Measurements from ENCODE around the gene NT5DC1. TPM values are rescaled to one million over a fixed set of nuclear protein-coding genes. Genes with fewer than 3 reads are reported as not detected.

Gene NT5DC1
- total RNA-seq, 1 experiment from 2014 or later = 63.7 TPM

GRCh38 chr6:116158641-116159040, 58.0 kb downstream of the NT5DC1 start:
- no peak overlapping the region for H3K4me2 ChIP-seq (ENCODE audit: low read length)
- no peaks in the 10 kb centered on the region for H3K9me2 ChIP-seq (ENCODE audit: insufficient read depth)
- no peak for DNase-seq (ENCODE audit: low read depth, low spot score)
- ChIA-PET CTCF (interaction anchor here (1.2 kb wide), 1 partner anchor 47 kb away, joined by 4 read pairs; no protein-coding TSS in a partner anchor), POLR2A (no interaction called here), RAD21 (ENCODE audit: low non-redundant PET in 1 of 2, low total read pairs in 2 of 2, uncharacterized antibody in 2 of 2, unreplicated experiment in 2 of 2) (no interaction called here)
- H3K27ac ChIP-seq (ENCODE audit: low read depth, low read length) = no peak overlapping the region
- H3K79me2 ChIP-seq (ENCODE audit: insufficient read depth, low read length) = no peaks in the 10 kb centered on the region
- ATAC-seq = no peak
- H3K27me3 ChIP-seq (ENCODE audit: insufficient read depth, low read length) = no peaks in the 10 kb centered on the region
- BruUV-seq (replicated peaks) = no TSS peak
- no peaks in the 10 kb centered on the region for H3K4me1 ChIP-seq (ENCODE audit: control insufficient read depth in 1 of 2, insufficient read depth in 2 of 2, low read length in 2 of 2)
- TF ChIP-seq EZH2phosphoT487 (IDR thresholded peaks at IDR 0.05; ENCODE audit: borderline replicate concordance) (no peak), SRF (IDR thresholded peaks at IDR 0.05; ENCODE audit: low read depth) (no peak), ZNF274 (IDR thresholded peaks at IDR 0.05; ENCODE audit: low read depth, low read length) (no peak), YY1 (IDR thresholded peaks at IDR 0.05; ENCODE audit: extremely low read depth, insufficient replicate concordance, low read depth, low read length) (no peak), JUND (IDR thresholded peaks at IDR 0.05) (no peak), EGR1 (IDR thresholded peaks at IDR 0.05; ENCODE audit: low read depth) (no peak), POLR2AphosphoS5 (IDR thresholded peaks at IDR 0.05; ENCODE audit: low read depth, low read length) (no peak), CEBPB (IDR thresholded peaks at IDR 0.05; ENCODE audit: low read depth) (no peak), REST (IDR thresholded peaks at IDR 0.05; ENCODE audit: low read depth) (no peak), RAD21 (IDR thresholded peaks at IDR 0.05; ENCODE audit: low read depth) (no peak), ATF3 (IDR thresholded peaks at IDR 0.05) (no peak), MAX (IDR thresholded peaks at IDR 0.05) (no peak), EZH2 (IDR thresholded peaks at IDR 0.05) (no peak), SIN3A (IDR thresholded peaks at IDR 0.05; ENCODE audit: low read depth) (no peak), CTCF (IDR thresholded peaks at IDR 0.05 in 2 of 3, conservative IDR thresholded peaks at IDR 0.05 in 1 of 3; ENCODE audit: borderline replicate concordance in 1 of 3, insufficient read depth in 1 of 3, low read depth in 2 of 3, low read length in 2 of 3) (no peak), FOSL1 (IDR thresholded peaks at IDR 0.05; ENCODE audit: low read depth) (no peak), ZBTB33 (IDR thresholded peaks at IDR 0.05; ENCODE audit: extremely low read depth, insufficient replicate concordance, low read length) (no peak), TCF7L2 (IDR thresholded peaks at IDR 0.05; ENCODE audit: borderline replicate concordance, extremely low read depth, insufficient read depth, insufficient read length) (no peak)
- no peaks in the 10 kb centered on the region for H4K20me1 ChIP-seq (ENCODE audit: insufficient read depth)
- H3K36me3 ChIP-seq (ENCODE audit: control insufficient read depth in 1 of 2, insufficient read depth in 2 of 2, low read length in 2 of 2) = no peaks in the 10 kb centered on the region
- intact Hi-C loops (cut with micrococcal nuclease) = no loop called here
- no peak overlapping the region for H3K4me3 ChIP-seq (replicated peaks in 1 of 2; ENCODE audit: low read depth in 1 of 2, low read length in 2 of 2)
- no peak overlapping the region for H2AFZ ChIP-seq (ENCODE audit: low read depth, low read length, poor library complexity, severe bottlenecking)
- no peaks in the 10 kb centered on the region for H3K9me3 ChIP-seq (ENCODE audit: control insufficient read depth in 1 of 2, insufficient read depth in 1 of 2, low read depth in 1 of 2, low read length in 2 of 2)
- H3K9ac ChIP-seq (ENCODE audit: low read length) = no peak overlapping the region
